Stimulated activated CD4-positive, alpha-beta T cell treated with anti-CD3 and anti-CD28 coated beads, Interleukin-2, amount 100 ng/mL, for 4 hours (primary cell): ENCODE results near the gene ATAD1.
"Not testable (repeated sequence)": the region's sequence is repeated elsewhere in the genome, so short reads cannot be mapped to it uniquely, and the experiment has no call there.

Source experiments
- DNase-seq: peaks from one replicate; pipeline ENCODE4 v3.0.0-alpha.2; 2020; ENCODE audit warnings: low read depth

The ATAD1 gene

DNA sequence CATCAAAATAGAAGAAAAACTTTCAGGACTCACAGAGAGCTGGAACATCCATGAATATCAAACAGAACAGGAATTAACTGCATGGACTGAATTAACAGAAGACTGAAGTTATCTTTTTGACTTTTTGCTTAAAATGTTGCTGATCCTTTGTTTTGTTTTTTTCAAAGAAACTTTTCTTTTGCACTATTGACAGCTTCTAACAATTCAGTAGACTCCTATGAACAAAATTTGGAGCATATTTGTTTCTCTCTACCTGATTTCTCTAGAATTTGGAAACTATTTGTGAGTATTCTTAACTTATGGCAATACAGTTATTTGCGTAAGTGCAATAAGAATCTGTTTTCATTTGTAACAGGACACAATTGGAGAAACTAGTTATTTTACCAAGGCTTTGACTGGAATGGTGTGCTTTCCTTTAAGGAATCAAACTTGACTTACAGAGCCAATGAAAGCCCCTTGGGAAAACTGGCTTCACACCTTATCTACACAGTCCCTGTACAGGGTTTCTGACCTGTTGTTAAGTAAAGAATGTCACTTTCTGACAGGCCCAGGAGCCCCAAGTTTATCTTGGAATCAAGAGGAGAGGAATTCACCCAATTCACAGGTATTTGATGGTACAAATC is 16.1 kb downstream of the ATAD1 start:
- DNase-seq = not testable (repeated sequence)

DNA sequence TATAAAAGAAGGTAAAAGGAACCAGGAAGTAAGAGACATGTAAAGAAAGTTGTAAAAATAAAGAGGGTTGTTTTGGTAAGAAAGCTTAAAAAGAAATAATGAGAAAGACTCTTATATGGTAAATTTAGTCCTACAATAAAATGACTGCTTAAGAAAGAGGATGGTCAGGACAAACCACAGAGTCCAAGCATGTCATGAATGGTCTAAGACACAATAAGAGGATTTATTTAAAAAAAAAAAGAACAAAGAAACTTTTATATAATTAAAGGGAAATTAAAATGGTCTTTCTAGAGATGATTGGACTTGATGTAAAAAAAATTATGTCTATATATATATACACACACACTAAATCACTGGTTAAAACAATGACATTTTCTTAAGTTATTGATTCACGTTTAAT is 18.2 kb downstream of the ATAD1 start:
- DNase-seq = no peak

DNA sequence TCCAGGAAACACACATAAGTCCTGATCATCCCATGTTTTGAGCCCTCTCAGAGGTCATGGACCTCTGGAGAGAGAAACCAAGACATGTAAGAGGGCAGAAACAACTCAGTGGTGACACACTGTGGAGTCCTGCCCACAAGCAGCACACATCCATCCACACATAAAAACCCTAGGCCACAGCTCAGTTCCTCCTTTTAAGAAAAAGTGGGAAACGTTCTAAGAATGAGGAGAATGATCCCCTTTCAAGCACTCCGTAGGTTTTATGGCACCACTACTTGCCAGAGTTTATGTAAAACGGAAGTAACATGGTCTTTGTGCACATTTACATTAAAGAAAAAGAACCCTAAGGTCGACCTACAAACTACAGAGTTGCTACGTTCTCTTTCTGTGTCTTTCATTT is 19.9 kb downstream of the ATAD1 start:
- no peak for DNase-seq

DNA sequence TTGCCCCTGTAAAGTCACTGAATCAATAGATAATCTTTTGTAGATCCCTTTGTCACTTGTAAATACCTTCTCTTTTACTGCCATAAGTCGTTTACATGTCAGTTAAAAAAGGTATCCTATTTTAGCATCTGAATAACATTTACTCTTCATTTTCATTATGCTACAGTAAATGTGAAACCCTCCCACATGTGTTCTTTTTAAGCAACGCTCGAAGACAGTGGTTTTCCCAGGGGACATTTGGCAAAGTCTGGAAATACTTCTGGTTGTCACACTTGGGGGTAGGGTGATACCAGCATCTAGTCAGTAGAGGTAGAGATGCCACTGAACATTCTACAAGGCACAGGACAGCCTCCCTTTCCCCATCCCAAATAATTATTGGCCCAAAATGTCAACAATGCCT is 23.7 kb downstream of the ATAD1 start:
- DNase-seq = no peak

DNA sequence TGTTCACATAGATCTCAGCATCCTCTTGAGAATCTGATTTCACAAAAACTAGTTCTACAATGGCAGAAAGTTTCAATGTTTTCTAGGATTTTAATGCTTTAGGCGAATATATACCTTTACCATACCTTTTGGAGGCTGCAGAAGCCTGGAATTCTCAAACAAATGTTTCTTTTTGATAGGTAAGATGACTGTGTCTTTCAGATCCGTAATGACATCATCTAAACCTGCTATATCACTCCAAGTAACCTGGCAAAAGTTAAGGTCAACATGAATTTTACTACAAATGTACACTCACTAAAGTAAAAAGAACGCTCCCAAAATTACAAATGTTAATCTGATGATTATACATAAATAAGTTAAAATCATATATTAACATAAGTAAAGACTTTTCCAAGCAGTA is 27.8 kb downstream of the ATAD1 start:
- no peak for DNase-seq

DNA sequence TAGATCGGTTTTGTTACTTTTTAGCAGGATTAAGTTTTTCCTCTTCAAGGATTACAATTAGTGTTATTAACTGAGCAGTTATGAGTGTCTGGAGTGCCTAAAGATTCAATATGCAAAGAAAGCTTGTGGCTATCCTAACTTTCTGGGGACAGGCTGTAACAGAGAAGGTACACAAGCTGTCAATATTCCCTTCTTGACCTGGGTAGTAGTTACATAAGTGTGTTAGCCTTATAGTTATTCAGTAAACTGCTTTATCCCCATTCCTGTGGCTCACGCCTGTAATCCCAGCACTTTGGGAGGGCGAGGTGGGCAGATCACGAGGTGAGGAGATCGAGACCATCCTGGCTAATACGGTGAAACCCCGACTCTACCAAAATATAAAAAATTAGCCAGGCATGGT is 31.6 kb downstream of the ATAD1 start:
- no peak for DNase-seq

DNA sequence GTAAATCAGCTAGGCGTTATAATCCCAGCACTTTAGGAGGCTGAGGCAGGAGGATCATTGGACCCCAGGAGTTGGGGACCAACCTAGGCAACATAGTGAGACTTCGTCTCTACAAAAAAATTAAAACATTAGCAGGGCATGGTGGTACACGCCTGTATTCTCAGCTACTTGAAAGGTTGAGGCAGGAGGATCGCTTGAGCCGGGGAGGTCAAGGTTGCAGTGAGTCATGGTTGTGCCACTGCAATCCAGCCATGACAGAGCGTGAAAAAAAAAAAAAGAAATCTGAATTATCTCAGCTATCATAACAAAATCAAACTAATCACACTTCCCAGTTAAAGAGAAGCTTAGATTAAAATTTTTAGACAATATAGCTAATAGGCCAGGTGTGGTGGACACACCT is 35.3 kb downstream of the ATAD1 start:
- no peak for DNase-seq

DNA sequence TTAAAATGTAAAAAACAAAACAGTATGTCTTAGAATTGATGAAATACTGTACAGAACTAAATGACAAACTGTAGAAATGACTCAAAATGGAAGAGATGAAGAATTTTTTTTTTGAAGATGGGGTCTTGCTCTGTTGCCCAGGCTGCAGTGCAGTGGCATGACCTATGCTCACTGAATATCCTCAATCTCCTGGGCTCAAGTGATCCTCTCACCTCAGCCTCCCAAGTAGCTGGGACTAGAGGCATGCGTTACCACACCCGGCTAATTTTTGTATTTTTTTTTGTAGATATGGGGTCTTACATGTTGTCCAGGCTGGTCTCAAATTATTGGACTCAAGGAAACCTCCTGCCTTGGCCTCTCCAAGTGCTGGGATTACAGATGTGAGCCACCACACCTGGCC is 36.5 kb downstream of the ATAD1 start:
- DNase-seq = no peak

DNA sequence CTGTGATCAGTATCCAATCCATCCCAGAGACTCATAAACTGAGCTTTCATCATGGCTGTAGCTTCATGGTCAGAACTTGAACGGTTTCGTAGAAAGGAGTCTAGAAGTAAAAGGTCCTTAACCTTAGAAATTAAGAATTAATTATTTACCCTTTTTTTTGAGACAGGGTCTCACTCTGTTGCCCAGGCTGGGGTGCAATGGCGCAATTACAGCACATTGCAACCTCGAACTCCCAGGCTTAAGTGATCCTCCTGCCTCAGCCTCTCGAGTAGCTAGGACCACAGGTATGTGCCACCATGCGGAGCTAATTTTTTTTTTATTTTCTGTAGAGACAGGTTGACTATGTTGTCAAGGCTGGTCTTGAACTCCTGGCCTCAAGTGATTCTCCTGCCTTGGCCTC is 41.7 kb downstream of the ATAD1 start:
- no peak for DNase-seq

DNA sequence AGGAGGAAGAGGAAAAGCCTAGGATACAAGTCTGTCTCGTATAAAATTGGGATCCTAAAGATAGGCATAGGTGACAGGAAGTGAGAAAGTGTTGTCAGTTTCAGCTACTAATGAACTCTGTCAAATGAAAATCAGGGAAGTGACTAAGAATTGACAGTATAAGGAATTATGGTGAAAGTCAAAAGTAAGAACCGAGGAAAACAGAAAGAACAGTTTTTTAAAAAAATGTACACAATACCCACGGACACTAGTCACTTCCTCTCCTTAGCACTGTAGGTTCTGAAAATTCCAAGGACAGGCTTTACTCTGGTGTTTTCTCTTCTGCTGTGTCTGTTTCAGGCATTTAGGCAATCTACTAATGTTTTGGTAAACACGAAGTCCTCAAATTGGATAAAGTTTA is 42.3 kb downstream of the ATAD1 start:
- DNase-seq = no peak

DNA sequence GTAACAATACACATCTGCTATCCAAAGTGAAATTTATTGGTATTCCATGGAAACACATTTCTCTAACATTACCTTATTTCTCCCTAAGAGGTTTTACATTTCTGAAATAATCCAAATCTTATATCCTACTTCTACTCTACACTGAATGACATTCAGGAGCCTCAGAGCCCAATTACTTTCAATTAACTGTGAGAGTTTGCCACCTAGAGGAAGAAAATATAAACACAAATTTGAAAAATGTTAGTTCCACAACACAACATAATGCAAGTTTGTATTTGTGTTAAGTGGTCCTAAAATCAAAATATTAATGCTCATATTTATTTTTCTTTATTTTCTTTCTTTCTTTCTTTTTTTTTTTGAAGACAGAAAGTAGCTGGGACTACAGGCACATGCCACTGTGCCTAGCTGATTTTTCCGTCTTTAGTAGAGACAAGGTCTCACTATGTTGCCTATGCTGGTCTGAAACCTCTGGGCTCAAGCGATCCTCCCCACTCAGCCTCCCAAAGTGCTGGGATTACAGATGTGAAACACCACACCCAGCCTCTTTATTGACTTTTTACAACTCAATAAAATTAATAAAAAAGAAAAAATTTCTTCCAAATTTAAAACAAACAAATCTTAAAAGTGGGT is 46.0 kb downstream of the ATAD1 start:
- no peak for DNase-seq

DNA sequence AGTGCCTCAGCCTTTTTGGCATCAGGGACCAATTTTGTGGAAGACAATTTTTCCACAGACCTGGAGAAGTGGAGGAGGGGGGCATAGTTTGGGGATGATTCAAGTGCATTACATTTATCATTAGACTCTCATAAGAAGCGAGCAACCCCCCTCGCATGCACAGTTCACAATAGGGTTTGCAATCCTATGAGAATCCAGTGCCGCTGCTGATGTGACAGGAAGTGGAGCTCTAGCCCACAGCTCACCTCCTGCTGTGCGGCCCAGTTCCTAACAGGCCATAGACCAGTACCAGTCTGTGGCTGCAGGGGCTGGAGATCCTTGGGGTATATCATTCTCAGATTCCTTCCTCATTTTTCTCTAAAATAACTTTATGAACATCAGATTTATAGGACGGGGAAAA is 50.8 kb downstream of the ATAD1 start:
- no peak for DNase-seq

DNA sequence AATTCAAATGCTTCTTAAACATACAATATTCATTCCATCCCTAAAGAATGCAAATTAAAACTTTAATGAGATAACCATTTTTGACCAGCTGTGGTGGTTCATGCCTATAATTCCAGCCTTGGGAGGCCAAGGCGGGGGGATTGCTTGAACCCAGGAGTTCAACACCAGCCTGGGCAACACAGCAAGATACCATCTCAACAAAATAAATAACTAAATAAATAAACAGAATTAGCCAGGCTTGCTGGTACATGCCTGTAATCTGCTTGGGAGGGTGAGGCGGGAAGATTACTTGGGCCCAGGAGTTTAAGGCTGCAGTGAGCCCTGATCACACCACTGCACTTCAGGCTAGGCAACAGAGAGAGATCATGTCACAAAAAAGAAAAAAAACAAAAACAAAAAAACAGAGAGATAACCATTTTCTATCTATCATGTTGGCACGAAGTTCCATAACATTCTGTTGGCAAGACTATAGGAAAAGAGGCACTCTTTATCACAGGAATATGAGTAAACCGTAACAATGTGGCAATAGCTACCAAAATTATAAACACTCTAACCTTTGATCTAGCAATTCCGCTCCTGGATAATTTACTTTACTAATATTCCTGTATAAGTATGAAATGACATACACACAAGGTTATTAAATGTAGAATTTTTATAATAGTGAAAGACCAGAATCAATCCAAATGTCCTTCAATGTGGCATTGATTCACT is 52.2 kb downstream of the ATAD1 start:
- no peak for DNase-seq

DNA sequence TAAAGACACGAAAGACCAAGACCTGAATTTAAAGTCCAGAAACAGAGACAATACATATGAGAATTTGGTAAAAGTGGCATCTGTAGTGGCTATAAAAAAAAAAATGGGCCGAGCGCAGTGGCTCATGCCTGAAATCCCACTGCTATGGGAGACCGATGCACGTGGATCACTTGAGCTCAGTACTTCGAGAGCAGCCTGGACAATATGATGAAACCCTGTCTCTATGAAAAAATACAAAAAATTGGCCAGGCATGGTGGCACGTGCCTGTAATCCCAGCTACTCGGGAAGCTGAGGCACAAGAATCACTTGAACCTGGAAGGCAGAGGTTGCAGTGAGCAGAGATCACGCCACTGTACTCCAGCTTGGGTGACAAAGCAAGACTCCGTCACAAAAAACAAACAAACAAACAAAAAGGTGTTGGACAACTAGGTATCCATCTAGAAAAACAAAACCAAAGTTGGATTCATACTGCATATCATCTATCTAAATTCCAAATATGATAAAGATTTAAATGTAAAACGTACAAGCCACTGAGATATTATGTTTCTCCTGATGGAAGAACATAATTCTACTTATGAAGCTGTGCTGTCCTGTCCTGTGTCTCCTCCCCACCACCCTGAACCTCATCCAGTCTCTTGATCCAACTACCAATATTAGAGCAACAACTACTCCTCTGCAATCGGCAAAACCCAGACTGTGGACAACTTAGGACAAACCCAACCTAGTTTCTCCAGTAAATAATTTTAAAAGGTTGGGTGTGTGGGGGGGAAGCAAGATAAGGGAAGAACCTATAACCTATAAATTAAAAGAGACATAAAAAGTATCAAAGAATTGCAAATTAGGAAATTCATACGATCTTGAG is 53.7 kb downstream of the ATAD1 start:
- no peak for DNase-seq

DNA sequence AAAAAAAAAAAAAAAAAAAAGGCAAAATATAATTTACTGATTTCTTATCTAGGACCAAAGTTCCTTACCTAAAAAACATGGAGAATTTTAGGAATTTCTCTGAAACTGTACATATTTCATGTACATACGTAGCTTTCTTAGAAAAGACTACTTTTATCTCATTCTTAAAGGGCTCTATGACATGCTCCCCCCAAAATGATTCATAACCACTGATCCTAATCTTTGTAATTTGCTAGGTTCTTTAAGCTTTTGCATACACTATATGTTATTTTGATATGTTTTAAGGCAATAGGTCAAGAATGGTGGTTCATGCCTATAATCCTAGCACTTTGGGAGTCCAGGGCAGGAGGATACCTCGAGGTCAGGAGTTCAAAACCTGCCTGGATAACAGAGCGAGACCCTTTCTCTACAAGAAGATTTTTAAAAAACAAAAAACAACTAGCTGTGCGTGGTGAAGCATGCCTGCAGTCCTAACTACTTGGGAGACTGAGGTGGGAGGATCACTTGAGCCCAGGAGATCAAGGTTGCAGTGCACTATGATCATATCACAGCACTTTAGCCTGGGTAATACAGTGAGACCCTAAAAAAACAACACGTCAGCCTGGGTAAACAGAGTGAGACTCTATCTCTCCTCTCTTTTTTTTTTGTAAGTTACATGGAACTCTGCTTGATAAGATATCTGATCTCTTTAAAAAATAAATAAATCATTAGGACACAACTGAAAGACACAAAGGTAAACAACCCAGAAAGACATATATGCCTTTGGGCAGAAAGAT is 54.8 kb downstream of the ATAD1 start:
- no peak for DNase-seq

DNA sequence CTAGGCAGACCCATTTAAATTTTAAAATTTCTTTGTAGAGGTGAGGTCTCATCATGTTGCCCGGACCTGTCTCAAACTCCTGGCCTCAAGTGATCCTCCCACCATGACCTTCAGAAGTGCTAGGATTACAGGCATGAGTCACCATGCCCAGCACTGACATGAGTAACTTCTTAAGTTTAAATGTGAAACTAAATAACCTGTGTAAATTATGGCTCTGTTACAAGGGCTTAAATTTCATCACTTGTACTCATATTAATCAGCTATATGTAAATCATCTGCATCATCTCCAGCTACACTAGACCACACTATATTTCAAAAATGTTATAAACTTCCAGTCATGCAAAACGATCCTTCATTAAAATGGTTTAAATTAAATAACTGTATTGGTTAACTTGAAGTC is 56.1 kb downstream of the ATAD1 start:
- peak; percentile 24 for DNase-seq

DNA sequence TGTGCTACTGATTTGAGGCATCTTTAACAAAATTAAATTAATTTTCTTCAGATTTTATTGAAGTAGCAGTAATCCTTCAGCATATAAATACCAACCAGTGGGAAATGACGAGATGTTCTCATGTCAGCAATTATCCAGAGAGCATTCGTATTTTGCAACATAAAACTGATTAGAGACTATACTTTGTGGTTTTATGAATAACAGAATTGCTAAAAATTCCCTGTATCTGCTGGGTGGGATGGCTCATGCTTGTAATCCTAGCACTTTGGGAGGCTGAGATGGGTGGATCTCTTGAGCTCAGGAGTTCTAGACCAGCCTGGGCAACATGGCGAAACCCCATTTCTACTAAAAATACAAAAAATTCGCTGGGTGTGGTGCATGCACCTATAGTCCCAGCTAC is 56.9 kb downstream of the ATAD1 start:
- no peak for DNase-seq

DNA sequence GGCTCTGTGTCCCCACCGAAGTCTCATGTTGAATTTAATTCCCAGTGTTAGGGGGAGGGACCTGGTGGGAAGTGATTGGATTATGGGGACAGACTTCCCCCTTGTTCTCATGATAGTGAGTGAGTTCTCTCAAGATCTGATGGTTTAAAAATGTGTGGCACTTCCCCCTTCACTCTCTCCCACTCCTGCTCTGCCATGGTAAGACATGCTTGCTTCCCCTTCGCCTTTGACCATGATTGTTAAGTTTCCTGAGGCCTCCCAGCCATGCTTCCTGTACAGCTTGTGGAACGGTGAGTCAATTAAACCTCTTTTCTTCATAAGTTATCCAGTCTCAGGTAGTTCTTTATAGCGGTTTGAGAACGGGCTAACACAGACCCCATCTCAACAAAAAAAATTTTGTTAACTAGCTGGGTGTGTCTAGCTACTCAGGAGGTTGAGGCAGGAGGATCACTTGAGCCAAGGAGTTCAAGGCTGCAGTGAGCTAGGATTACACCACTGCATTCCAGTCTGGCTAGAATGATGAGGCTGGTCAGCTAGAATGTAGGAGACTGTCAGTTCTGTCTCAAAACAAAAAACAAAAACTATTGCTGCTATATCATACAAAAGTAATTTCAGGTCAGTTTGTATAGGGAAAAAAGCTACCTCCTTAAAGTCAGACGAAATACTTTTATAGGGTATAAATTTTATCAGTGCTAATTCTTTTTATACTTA is 57.7 kb downstream of the ATAD1 start:
- no peak for DNase-seq

DNA sequence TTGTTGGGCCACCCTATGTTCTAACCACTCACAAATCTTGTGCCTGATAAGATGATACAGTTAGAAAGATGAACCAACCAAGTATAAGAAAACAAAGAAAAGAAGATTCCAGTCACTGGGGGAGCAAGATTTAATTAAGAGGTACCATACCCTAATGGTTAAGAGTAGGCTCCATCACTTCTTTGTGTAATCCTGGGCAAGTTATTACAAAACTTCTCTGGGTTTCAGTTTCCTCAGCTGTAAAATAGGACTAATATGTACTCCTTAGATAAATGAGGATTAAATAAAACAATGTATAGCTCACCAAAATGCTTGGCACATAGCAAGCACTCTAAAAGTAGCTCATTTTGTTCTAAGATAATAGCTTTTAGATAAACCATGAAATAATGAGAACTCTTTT is 58.5 kb downstream of the ATAD1 start:
- no peak for DNase-seq

DNA sequence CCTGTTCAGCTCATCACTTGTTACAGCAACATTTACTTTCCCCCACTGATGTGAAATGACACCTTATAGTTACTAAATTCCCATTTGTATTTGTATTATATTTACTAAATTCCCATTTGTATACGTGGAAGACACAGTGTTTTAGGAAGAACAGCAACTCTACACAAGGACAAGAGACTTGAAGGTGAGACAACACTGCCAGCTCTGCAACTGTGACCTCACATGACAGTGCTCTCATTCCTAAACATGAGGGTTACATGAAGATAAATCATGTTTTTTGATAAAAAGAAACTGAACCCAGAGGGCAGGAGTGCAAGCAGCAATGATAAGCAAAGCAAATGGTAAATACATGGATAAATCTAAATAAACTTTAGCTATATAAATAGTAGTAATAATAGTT is 60.3 kb downstream of the ATAD1 start:
- no peak for DNase-seq
